Stimulated activated CD4-positive, alpha-beta T cell treated with anti-CD3 and anti-CD28 coated beads, Interleukin-2, amount 100 ng/mL, for 24 hours (primary cell): ENCODE data around the gene PRDX4.
"Not testable (repeated sequence)": the region's sequence is repeated elsewhere in the genome, so short reads cannot be mapped to it uniquely, and the experiment has no call there.

ENCODE experiments used
- DNase-seq, 2 donors: peaks; one replicate each; pipeline ENCODE4 v3.0.0-alpha.2; 2020

The PRDX4 gene

GRCh38 chrX:23667239-23668177, at the start of gene PRDX4:
Gene PRDX4 (plus strand): TSS chrX:23667493. CDS start chrX:23667571, 78 bp downstream.
- peak; percentile 80 to 81 for DNase-seq

GRCh38 chrX:23621621-23622265, 45.5 kb upstream of the PRDX4 start:
- no peak for DNase-seq

GRCh38 chrX:23623797-23624196, 43.5 kb upstream of the PRDX4 start:
- DNase-seq: no peak

- no peak for DNase-seq
Observed at GRCh38 chrX:23626651-23627050, 40.6 kb upstream of the PRDX4 start.

GRCh38 chrX:23628131-23628530, 39.2 kb upstream of the PRDX4 start:
- no peak for DNase-seq

- no peak for DNase-seq
Observed at GRCh38 chrX:23631136-23631535, 36.2 kb upstream of the PRDX4 start.

- no peak for DNase-seq
Observed at GRCh38 chrX:23633834-23634580, 33.3 kb upstream of the PRDX4 start.

GRCh38 chrX:23637187-23637586, 30.1 kb upstream of the PRDX4 start:
- DNase-seq: no peak

GRCh38 chrX:23643020-23643419, 24.3 kb upstream of the PRDX4 start:
- no peak for DNase-seq

GRCh38 chrX:23644744-23645143, 22.5 kb upstream of the PRDX4 start:
- no peak for DNase-seq

- DNase-seq: no peak
Observed at GRCh38 chrX:23656091-23656490, 11.2 kb upstream of the PRDX4 start.

- no peak for DNase-seq
Observed at GRCh38 chrX:23656684-23657083, 10.6 kb upstream of the PRDX4 start.

- no peak for DNase-seq
Observed at GRCh38 chrX:23659339-23659738, 8.0 kb upstream of the PRDX4 start.

- not testable (repeated sequence) for DNase-seq
Observed at GRCh38 chrX:23660083-23660765, 7.1 kb upstream of the PRDX4 start.

- DNase-seq: no peak
Observed at GRCh38 chrX:23660766-23661132, 6.5 kb upstream of the PRDX4 start.

- DNase-seq: no peak
Observed at GRCh38 chrX:23661671-23662070, 5.6 kb upstream of the PRDX4 start.

- DNase-seq: no peak
Observed at GRCh38 chrX:23662187-23662586, 5.1 kb upstream of the PRDX4 start.

- DNase-seq: no peak
Observed at GRCh38 chrX:23662853-23663252, 4.4 kb upstream of the PRDX4 start.

- DNase-seq: no peak
Observed at GRCh38 chrX:23664496-23664895, 2.8 kb upstream of the PRDX4 start.

GRCh38 chrX:23666282-23666681, 1.0 kb upstream of the PRDX4 start:
- no peak for DNase-seq

- no peak for DNase-seq
Observed at GRCh38 chrX:23668335-23668734, 1.0 kb downstream of the PRDX4 start.

GRCh38 chrX:23670528-23670927, 3.2 kb downstream of the PRDX4 start:
- no peak for DNase-seq

GRCh38 chrX:23673108-23673507, 5.8 kb downstream of the PRDX4 start:
- no peak for DNase-seq
